K562 (cell line): ENCODE results near the gene TESMIN. TPM values are rescaled to one million over a fixed set of nuclear protein-coding genes. Genes with fewer than 3 reads are reported as not detected.

Experiments
- ADNP ChIP-seq: fragments of 200-800 bp; sonication (Bioruptor generic); IDR thresholded peaks from 2 replicates; pipeline ENCODE4 v1.6.1; 2016; ENCODE audit warnings: missing genetic modification characterization, missing compliant biosample characterization
- BRD9 ChIP-seq: fragments of 450-650 bp; IDR thresholded peaks from 2 replicates; pipeline ENCODE4 v1.6.1; 2018; ENCODE audit warnings: low read depth; ENCODE audit not compliant: partially characterized antibody
- CBX2 ChIP-seq: fragments of 200-600 bp; sonication (generic); IDR thresholded peaks from one replicate; pipeline ENCODE4 v1.6.1; 2012; ENCODE audit warnings: mild to moderate bottlenecking, low read length, inconsistent platforms; ENCODE audit not compliant: insufficient read depth, poor library complexity, severe bottlenecking
- CTBP1 ChIP-seq: fragments of 450-650 bp; IDR thresholded peaks from 2 replicates; pipeline ENCODE4 v1.6.1; 2016; ENCODE audit warnings: borderline replicate concordance
- ERF ChIP-seq: fragments of 450-650 bp; formaldehyde crosslinking; IDR thresholded peaks from 2 replicates; pipeline ENCODE4 v1.4.0; 2020; ENCODE audit warnings: mild to moderate bottlenecking, mixed read lengths
- FOS ChIP-seq: IDR thresholded peaks from 3 replicates; pipeline ENCODE4 v1.6.1; 2011; ENCODE audit not compliant: insufficient read length; ENCODE audit errors: extremely low read depth
- FOXK2 ChIP-seq, 2 experiments: fragments of 450-650 bp; IDR thresholded peaks in 1 of 2; conservative IDR thresholded peaks in 1 of 2; 2 replicates each; pipeline ENCODE4 v1.6.1; 2016; ENCODE audit warnings: low read depth in 2 of 2, mild to moderate bottlenecking in 1 of 2
- JUND ChIP-seq, 2 experiments: IDR thresholded peaks; 2 replicates in 1 of 2; 3 replicates in 1 of 2; pipeline ENCODE4 v1.6.1; 2011; ENCODE audit warnings: borderline replicate concordance in 2 of 2, low read depth in 2 of 2, low read length in 2 of 2, improper control_type of control experiment in 1 of 2, missing biosample characterization in 1 of 2, missing genetic modification characterization in 1 of 2, missing genetic modification reagents in 1 of 2
- NR4A1 ChIP-seq, 2 experiments: fragments of 250-450 bp in 1 of 2; fragments of 450-650 bp in 1 of 2; sonication (Bioruptor Pico) in 1 of 2; IDR thresholded peaks; 2 replicates each; pipeline versions ENCODE4 v1.4.0 to v1.6.1; 2016 to 2020; ENCODE audit warnings: mild to moderate bottlenecking in 2 of 2, missing compliant biosample characterization in 1 of 2, missing genetic modification characterization in 1 of 2, moderate library complexity in 1 of 2
- POLR2AphosphoS2 ChIP-seq: IDR thresholded peaks from 2 replicates; pipeline ENCODE4 v1.6.1; 2012; ENCODE audit warnings: low read length, improper control_type of control experiment
- RAD21 ChIP-seq, 2 experiments: fragments of 250-450 bp in 1 of 2; fragments of 450-650 bp in 1 of 2; sonication (Bioruptor Pico) in 1 of 2; formaldehyde crosslinking in 1 of 2; IDR thresholded peaks in 1 of 2; conservative IDR thresholded peaks in 1 of 2; 2 replicates each; pipeline versions ENCODE4 v1.4.0 to v1.8.0; 2020 to 2022; ENCODE audit warnings: mild to moderate bottlenecking in 2 of 2, moderate library complexity in 1 of 2
- RBM25 ChIP-seq: fragments of 200-400 bp; formaldehyde crosslinking; IDR thresholded peaks from 2 replicates; pipeline ENCODE4 v1.6.1; 2018; ENCODE audit warnings: low read length, low read depth, moderate library complexity; ENCODE audit not compliant: severe bottlenecking
- ZNF347 ChIP-seq: fragments of 450-650 bp; formaldehyde crosslinking; IDR thresholded peaks from 2 replicates; pipeline ENCODE4 v1.4.0; 2020; ENCODE audit warnings: low read depth, mild to moderate bottlenecking, moderate library complexity
- ZNF717 ChIP-seq: fragments of 250-450 bp; sonication (Bioruptor Pico); IDR thresholded peaks from 2 replicates; pipeline ENCODE4 v1.5.0; 2021
- polyA plus RNA-seq, 8 experiments: library from polyadenylated mRNA; depleted of rRNA in 4 of 8; stranded (reverse) in 5 of 8; unstranded in 3 of 8; fragments of >200 nt; fragmentation: Nextera tagmentation in 2 of 8; fragmentation: Illumina TruSeq in 1 of 8; extraction: Ambion mirVana in 2 of 8; extraction: Trizol in 1 of 8; gene quantifications; 2 replicates each; pipeline versions ENCODE4 v1.2.1 to v1.2.3, GENCODE V29; 2011 to 2014; ENCODE audit warnings: inconsistent platforms in 1 of 8, missing spikeins in 1 of 8
- total RNA-seq, 7 experiments: library from RNA; depleted of rRNA in 6 of 7; stranded (reverse); fragments of >200 nt in 6 of 7; fragmentation: Illumina TruSeq in 2 of 7; extraction: Trizol in 2 of 7; gene quantifications; 2 replicates each; pipeline versions ENCODE4 v1.2.1 to v1.2.3, GENCODE V29; 2011 to 2021; ENCODE audit warnings: low replicate concordance in 1 of 7
- TF ChIP-seq, protein P1 (sequence below): fragments of 200-600 bp; sonication (generic); IDR thresholded peaks from one replicate; pipeline ENCODE4 v1.6.1; 2012; ENCODE audit warnings: mild to moderate bottlenecking, low read depth, low read length, inconsistent platforms
- TF ChIP-seq, protein P2 (sequence below): fragments of 450-650 bp; IDR thresholded peaks from 2 replicates; pipeline ENCODE4 v1.6.1; 2016; ENCODE audit warnings: missing biosample characterization, missing genetic modification characterization

TESMIN gene
- total and polyA plus RNA-seq, 9 of the 15 experiments (the other 6 are each of a cell fraction or from before 2014, with no cell fraction given): 8.9 to 50.5 (median 15.0) TPM

DNA sequence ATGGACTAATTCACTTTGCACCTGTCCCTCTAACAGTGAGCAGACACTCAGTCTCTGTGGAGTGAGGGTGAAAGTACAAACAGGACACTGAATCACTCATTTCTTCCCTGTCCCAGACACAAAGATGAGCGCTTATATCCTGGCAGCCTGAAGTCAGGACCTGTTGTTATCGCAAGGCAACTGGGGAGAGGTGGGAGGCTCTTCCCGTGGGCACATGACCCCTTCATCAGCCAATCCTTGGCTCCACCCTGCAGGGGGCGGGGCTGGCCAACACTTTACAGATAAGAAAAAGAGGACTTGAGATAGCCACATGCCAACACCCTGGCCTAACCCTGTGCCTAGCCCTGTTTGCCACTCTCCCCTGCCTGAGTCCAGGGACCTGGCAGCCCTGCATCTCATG is 29.5 kb upstream of the TESMIN start (continued):
- TF ChIP-seq, protein P1, sequence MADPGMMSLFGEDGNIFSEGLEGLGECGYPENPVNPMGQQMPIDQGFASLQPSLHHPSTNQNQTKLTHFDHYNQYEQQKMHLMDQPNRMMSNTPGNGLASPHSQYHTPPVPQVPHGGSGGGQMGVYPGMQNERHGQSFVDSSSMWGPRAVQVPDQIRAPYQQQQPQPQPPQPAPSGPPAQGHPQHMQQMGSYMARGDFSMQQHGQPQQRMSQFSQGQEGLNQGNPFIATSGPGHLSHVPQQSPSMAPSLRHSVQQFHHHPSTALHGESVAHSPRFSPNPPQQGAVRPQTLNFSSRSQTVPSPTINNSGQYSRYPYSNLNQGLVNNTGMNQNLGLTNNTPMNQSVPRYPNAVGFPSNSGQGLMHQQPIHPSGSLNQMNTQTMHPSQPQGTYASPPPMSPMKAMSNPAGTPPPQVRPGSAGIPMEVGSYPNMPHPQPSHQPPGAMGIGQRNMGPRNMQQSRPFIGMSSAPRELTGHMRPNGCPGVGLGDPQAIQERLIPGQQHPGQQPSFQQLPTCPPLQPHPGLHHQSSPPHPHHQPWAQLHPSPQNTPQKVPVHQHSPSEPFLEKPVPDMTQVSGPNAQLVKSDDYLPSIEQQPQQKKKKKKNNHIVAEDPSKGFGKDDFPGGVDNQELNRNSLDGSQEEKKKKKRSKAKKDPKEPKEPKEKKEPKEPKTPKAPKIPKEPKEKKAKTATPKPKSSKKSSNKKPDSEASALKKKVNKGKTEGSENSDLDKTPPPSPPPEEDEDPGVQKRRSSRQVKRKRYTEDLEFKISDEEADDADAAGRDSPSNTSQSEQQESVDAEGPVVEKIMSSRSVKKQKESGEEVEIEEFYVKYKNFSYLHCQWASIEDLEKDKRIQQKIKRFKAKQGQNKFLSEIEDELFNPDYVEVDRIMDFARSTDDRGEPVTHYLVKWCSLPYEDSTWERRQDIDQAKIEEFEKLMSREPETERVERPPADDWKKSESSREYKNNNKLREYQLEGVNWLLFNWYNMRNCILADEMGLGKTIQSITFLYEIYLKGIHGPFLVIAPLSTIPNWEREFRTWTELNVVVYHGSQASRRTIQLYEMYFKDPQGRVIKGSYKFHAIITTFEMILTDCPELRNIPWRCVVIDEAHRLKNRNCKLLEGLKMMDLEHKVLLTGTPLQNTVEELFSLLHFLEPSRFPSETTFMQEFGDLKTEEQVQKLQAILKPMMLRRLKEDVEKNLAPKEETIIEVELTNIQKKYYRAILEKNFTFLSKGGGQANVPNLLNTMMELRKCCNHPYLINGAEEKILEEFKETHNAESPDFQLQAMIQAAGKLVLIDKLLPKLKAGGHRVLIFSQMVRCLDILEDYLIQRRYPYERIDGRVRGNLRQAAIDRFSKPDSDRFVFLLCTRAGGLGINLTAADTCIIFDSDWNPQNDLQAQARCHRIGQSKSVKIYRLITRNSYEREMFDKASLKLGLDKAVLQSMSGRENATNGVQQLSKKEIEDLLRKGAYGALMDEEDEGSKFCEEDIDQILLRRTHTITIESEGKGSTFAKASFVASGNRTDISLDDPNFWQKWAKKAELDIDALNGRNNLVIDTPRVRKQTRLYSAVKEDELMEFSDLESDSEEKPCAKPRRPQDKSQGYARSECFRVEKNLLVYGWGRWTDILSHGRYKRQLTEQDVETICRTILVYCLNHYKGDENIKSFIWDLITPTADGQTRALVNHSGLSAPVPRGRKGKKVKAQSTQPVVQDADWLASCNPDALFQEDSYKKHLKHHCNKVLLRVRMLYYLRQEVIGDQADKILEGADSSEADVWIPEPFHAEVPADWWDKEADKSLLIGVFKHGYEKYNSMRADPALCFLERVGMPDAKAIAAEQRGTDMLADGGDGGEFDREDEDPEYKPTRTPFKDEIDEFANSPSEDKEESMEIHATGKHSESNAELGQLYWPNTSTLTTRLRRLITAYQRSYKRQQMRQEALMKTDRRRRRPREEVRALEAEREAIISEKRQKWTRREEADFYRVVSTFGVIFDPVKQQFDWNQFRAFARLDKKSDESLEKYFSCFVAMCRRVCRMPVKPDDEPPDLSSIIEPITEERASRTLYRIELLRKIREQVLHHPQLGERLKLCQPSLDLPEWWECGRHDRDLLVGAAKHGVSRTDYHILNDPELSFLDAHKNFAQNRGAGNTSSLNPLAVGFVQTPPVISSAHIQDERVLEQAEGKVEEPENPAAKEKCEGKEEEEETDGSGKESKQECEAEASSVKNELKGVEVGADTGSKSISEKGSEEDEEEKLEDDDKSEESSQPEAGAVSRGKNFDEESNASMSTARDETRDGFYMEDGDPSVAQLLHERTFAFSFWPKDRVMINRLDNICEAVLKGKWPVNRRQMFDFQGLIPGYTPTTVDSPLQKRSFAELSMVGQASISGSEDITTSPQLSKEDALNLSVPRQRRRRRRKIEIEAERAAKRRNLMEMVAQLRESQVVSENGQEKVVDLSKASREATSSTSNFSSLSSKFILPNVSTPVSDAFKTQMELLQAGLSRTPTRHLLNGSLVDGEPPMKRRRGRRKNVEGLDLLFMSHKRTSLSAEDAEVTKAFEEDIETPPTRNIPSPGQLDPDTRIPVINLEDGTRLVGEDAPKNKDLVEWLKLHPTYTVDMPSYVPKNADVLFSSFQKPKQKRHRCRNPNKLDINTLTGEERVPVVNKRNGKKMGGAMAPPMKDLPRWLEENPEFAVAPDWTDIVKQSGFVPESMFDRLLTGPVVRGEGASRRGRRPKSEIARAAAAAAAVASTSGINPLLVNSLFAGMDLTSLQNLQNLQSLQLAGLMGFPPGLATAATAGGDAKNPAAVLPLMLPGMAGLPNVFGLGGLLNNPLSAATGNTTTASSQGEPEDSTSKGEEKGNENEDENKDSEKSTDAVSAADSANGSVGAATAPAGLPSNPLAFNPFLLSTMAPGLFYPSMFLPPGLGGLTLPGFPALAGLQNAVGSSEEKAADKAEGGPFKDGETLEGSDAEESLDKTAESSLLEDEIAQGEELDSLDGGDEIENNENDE: no peak
- TF ChIP-seq ZNF347 (CRISPR knock-in tag): no peak
- TF ChIP-seq RAD21 (CRISPR knock-in tag; conservative IDR thresholded peaks at IDR 0.05 in 1 of 2, IDR thresholded peaks at IDR 0.05 in 1 of 2): no peak
- TF ChIP-seq ERF: no peak
- TF ChIP-seq BRD9: no peak
- TF ChIP-seq RBM25: no peak
- TF ChIP-seq, protein P2, sequence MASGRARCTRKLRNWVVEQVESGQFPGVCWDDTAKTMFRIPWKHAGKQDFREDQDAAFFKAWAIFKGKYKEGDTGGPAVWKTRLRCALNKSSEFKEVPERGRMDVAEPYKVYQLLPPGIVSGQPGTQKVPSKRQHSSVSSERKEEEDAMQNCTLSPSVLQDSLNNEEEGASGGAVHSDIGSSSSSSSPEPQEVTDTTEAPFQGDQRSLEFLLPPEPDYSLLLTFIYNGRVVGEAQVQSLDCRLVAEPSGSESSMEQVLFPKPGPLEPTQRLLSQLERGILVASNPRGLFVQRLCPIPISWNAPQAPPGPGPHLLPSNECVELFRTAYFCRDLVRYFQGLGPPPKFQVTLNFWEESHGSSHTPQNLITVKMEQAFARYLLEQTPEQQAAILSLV: no peak
- 0 out of 4 replicates have a peak, but pooled peaks of 1 of the 2 experiments have one; percentile 13 for TF ChIP-seq FOXK2 (conservative IDR thresholded peaks at IDR 0.05 in 1 of 2, IDR thresholded peaks at IDR 0.05 in 1 of 2; ENCODE audit: low read depth in 2 of 2)
- TF ChIP-seq ADNP (tag): no peak
- no peak for TF ChIP-seq NR4A1 (CRISPR knock-in tag; IDR thresholded peaks at IDR 0.05)
- TF ChIP-seq NR4A1 (tag; IDR thresholded peaks at IDR 0.05): 0 out of 2 replicates have a peak, but pooled peaks have one; percentile 34
- TF ChIP-seq ZNF717 (CRISPR knock-in tag): no peak
- TF ChIP-seq CBX2: no peak
- no peak for TF ChIP-seq POLR2AphosphoS2
- TF ChIP-seq JUND (IDR thresholded peaks at IDR 0.05; ENCODE audit: borderline replicate concordance, low read depth, low read length): no peak
- no peak for TF ChIP-seq JUND (tag; IDR thresholded peaks at IDR 0.05; ENCODE audit: borderline replicate concordance, low read depth, low read length)
- TF ChIP-seq FOS: no peak
- peak; percentile 56; the same call in 1 of the 2 replicates for TF ChIP-seq CTBP1
